ENCODE data around the gene KCNN3.

DNA sequence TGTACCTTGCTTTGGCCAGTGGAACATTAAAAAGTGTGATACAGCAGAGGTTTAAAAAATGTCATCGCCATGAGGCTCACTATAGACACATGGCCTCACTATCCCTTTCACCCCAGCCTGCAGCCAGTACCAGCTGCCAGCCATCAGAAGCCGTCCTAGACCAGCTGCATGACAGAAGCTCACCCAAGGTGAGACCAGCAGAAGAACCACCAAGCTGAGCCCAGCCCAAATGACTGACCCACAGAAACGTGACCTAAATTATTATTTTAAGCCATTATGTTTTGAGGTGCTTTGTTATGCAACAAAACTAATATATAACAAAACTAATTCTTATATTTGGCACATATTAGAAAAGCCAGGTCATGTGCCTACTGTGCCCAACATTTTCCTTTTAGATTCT, 91.1 kb downstream of the KCNN3 start:
- no peak for TF ChIP-seq ZNF367 (CRISPR knock-in tag; IDR thresholded peaks at IDR 0.05; ENCODE audit: borderline replicate concordance)
- no peak for TF ChIP-seq ZBTB21 (CRISPR knock-in tag; IDR thresholded peaks at IDR 0.05)
- no peak for TF ChIP-seq YY1 (IDR thresholded peaks at IDR 0.05; ENCODE audit: insufficient read depth, insufficient replicate concordance, low read depth, low read length)
- no peak for TF ChIP-seq NCOA2 (CRISPR knock-in tag; IDR thresholded peaks at IDR 0.05)
- TF ChIP-seq MTA3 (CRISPR knock-in tag; IDR thresholded peaks at IDR 0.05), result no peak
- TF ChIP-seq NFE2L2 (IDR thresholded peaks at IDR 0.05; ENCODE audit: low read length), result no peak

All from HepG2 (cell line).